ENCODE data around the gene SLC9B1. TPM values are rescaled to one million over a fixed set of nuclear protein-coding genes. Genes with fewer than 3 reads are reported as not detected.

Gene SLC9B1
- total and polyA plus RNA-seq, 2 of the 13 experiments (the other 11 are each of a cell fraction or from before 2014, with no cell fraction given), result 0.17 to 0.20 TPM

GRCh38 chr4:103060453-103061148, 41.1 kb upstream of the SLC9B1 start:
- in situ Hi-C loops (cut with HindIII; ENCODE audit: extremely low pct_ligation_motif_present, low pct_unique_long_range_greater_than_20kb), result no loop called here
- ChIA-PET POLR2A (interaction anchor here (0.6 kb wide), 1 partner anchor 14 kb away, joined by 3 read pairs; no protein-coding TSS in a partner anchor), CTCF (ENCODE audit: low intra/inter-chr PET ratio, low total read pairs) (no interaction called here)
- Histone ChIP-seq H4K20me1 (ENCODE audit: insufficient read depth, low read length) (no peaks in the 10 kb centered on the region), H3K27me3 (ENCODE audit: control insufficient read depth in 1 of 2, insufficient read depth in 2 of 2, low read length in 2 of 2) (no peaks in the 10 kb centered on the region), H2AFZ (ENCODE audit: low read length) (no peak overlapping the region), H3K27ac (ENCODE audit: extremely low read length, insufficient read depth, low read length) (no peak overlapping the region), H3K79me2 (ENCODE audit: insufficient read depth, low read length) (no peaks in the 10 kb centered on the region), H3K4me2 (ENCODE audit: low read depth, low read length) (no peak overlapping the region), H3K9me3 (ENCODE audit: low read length) (no peaks in the 10 kb centered on the region), H3K4me3 (replicated peaks in 1 of 3; ENCODE audit: insufficient read depth in 1 of 3, low read depth in 2 of 3, low read length in 3 of 3) (no peak overlapping the region), H3K4me1 (ENCODE audit: insufficient read depth, low read length) (no peaks in the 10 kb centered on the region), H3K36me3 (replicated peaks in 1 of 2; ENCODE audit: control insufficient read depth in 1 of 2, insufficient read depth in 2 of 2, low read length in 2 of 2) (peaks cover 3 to 10% of the 10 kb centered on the region in 2 experiments; a peak in 4 of 5 replicates), H3K9ac (ENCODE audit: insufficient read depth, low read depth, low read length) (no peak overlapping the region)
- no TSS peak for BruUV-seq (replicated peaks)
- intact Hi-C loops (cut with micrococcal nuclease; ENCODE audit: unreplicated experiment), result no loop called here
- WGBS (ENCODE audit: low lambda C conversion rate), result 93% methylated on average over 2 of the region's 2 CpGs
- ATAC-seq (no peak), FAIRE-seq (no peak), DNase-seq (ENCODE audit: low spot score) (no peak)
- TF ChIP-seq, protein P1, sequence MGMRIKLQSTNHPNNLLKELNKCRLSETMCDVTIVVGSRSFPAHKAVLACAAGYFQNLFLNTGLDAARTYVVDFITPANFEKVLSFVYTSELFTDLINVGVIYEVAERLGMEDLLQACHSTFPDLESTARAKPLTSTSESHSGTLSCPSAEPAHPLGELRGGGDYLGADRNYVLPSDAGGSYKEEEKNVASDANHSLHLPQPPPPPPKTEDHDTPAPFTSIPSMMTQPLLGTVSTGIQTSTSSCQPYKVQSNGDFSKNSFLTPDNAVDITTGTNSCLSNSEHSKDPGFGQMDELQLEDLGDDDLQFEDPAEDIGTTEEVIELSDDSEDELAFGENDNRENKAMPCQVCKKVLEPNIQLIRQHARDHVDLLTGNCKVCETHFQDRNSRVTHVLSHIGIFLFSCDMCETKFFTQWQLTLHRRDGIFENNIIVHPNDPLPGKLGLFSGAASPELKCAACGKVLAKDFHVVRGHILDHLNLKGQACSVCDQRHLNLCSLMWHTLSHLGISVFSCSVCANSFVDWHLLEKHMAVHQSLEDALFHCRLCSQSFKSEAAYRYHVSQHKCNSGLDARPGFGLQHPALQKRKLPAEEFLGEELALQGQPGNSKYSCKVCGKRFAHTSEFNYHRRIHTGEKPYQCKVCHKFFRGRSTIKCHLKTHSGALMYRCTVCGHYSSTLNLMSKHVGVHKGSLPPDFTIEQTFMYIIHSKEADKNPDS (CRISPR knock-in tag; IDR thresholded peaks at IDR 0.05), result no peak
- TF ChIP-seq ZNF235 (CRISPR knock-in tag; IDR thresholded peaks at IDR 0.05; ENCODE audit: borderline replicate concordance), result no peak
- TF ChIP-seq NFKB2 (CRISPR knock-in tag; IDR thresholded peaks at IDR 0.05; ENCODE audit: borderline replicate concordance), result no peak
- TF ChIP-seq, protein P2, sequence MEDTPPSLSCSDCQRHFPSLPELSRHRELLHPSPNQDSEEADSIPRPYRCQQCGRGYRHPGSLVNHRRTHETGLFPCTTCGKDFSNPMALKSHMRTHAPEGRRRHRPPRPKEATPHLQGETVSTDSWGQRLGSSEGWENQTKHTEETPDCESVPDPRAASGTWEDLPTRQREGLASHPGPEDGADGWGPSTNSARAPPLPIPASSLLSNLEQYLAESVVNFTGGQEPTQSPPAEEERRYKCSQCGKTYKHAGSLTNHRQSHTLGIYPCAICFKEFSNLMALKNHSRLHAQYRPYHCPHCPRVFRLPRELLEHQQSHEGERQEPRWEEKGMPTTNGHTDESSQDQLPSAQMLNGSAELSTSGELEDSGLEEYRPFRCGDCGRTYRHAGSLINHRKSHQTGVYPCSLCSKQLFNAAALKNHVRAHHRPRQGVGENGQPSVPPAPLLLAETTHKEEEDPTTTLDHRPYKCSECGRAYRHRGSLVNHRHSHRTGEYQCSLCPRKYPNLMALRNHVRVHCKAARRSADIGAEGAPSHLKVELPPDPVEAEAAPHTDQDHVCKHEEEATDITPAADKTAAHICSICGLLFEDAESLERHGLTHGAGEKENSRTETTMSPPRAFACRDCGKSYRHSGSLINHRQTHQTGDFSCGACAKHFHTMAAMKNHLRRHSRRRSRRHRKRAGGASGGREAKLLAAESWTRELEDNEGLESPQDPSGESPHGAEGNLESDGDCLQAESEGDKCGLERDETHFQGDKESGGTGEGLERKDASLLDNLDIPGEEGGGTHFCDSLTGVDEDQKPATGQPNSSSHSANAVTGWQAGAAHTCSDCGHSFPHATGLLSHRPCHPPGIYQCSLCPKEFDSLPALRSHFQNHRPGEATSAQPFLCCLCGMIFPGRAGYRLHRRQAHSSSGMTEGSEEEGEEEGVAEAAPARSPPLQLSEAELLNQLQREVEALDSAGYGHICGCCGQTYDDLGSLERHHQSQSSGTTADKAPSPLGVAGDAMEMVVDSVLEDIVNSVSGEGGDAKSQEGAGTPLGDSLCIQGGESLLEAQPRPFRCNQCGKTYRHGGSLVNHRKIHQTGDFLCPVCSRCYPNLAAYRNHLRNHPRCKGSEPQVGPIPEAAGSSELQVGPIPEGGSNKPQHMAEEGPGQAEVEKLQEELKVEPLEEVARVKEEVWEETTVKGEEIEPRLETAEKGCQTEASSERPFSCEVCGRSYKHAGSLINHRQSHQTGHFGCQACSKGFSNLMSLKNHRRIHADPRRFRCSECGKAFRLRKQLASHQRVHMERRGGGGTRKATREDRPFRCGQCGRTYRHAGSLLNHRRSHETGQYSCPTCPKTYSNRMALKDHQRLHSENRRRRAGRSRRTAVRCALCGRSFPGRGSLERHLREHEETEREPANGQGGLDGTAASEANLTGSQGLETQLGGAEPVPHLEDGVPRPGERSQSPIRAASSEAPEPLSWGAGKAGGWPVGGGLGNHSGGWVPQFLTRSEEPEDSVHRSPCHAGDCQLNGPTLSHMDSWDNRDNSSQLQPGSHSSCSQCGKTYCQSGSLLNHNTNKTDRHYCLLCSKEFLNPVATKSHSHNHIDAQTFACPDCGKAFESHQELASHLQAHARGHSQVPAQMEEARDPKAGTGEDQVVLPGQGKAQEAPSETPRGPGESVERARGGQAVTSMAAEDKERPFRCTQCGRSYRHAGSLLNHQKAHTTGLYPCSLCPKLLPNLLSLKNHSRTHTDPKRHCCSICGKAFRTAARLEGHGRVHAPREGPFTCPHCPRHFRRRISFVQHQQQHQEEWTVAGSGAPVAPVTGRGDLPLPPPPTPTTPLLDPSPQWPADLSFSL (CRISPR knock-in tag; IDR thresholded peaks at IDR 0.05), result no peak
- TF ChIP-seq, protein P3, sequence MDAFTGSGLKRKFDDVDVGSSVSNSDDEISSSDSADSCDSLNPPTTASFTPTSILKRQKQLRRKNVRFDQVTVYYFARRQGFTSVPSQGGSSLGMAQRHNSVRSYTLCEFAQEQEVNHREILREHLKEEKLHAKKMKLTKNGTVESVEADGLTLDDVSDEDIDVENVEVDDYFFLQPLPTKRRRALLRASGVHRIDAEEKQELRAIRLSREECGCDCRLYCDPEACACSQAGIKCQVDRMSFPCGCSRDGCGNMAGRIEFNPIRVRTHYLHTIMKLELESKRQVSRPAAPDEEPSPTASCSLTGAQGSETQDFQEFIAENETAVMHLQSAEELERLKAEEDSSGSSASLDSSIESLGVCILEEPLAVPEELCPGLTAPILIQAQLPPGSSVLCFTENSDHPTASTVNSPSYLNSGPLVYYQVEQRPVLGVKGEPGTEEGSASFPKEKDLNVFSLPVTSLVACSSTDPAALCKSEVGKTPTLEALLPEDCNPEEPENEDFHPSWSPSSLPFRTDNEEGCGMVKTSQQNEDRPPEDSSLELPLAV (CRISPR knock-in tag; conservative IDR thresholded peaks at IDR 0.05; ENCODE audit: low read depth), result no peak
- TF ChIP-seq ZNF644 (CRISPR knock-in tag; IDR thresholded peaks at IDR 0.05; ENCODE audit: low read depth), result no peak
- TF ChIP-seq ZKSCAN8 (CRISPR knock-in tag; IDR thresholded peaks at IDR 0.05; ENCODE audit: borderline replicate concordance), result no peak
- TF ChIP-seq LBX2 (CRISPR knock-in tag; IDR thresholded peaks at IDR 0.05; ENCODE audit: borderline replicate concordance), result no peak
- TF ChIP-seq ARNT (IDR thresholded peaks at IDR 0.05), result no peak
- TF ChIP-seq, protein P4, sequence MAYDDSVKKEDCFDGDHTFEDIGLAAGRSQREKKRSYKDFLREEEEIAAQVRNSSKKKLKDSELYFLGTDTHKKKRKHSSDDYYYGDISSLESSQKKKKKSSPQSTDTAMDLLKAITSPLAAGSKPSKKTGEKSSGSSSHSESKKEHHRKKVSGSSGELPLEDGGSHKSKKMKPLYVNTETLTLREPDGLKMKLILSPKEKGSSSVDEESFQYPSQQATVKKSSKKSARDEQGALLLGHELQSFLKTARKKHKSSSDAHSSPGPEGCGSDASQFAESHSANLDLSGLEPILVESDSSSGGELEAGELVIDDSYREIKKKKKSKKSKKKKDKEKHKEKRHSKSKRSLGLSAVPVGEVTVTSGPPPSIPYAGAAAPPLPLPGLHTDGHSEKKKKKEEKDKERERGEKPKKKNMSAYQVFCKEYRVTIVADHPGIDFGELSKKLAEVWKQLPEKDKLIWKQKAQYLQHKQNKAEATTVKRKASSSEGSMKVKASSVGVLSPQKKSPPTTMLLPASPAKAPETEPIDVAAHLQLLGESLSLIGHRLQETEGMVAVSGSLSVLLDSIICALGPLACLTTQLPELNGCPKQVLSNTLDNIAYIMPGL (CRISPR knock-in tag; IDR thresholded peaks at IDR 0.05; ENCODE audit: borderline replicate concordance in 1 of 2, low read depth in 1 of 2), result no peak
